Measurements from ENCODE around the gene RBCK1.
"Not testable (repeated sequence)": the region's sequence is repeated elsewhere in the genome, so short reads cannot be mapped to it uniquely, and the experiment has no call there.

Gene RBCK1

GRCh38 chr20:380763-381580 lies 27.1 kb upstream of the RBCK1 start:
- TF ChIP-seq CTCF (IDR thresholded peaks at IDR 0.05; ENCODE audit: low read depth, low read length) = no peak
- H3K4me3 ChIP-seq (ENCODE audit: low read depth, low read length) = peak overlapping the region; percentile 73

GRCh38 chr20:381581-382290 lies 26.4 kb upstream of the RBCK1 start:
- TF ChIP-seq CTCF (IDR thresholded peaks at IDR 0.05; ENCODE audit: low read depth, low read length) = no peak
- peak overlapping the region; percentile 73 for H3K4me3 ChIP-seq (ENCODE audit: low read depth, low read length)

GRCh38 chr20:382291-383115 lies 25.6 kb upstream of the RBCK1 start:
- TF ChIP-seq CTCF (IDR thresholded peaks at IDR 0.05; ENCODE audit: low read depth, low read length) = no peak
- H3K4me3 ChIP-seq (ENCODE audit: low read depth, low read length) = peak overlapping the region; percentile 73

GRCh38 chr20:383889-384288 lies 24.2 kb upstream of the RBCK1 start:
- TF ChIP-seq CTCF (IDR thresholded peaks at IDR 0.05; ENCODE audit: low read depth, low read length) = no peak
- H3K4me3 ChIP-seq (ENCODE audit: low read depth, low read length) = no peak overlapping the region

GRCh38 chr20:384723-385122 lies 23.4 kb upstream of the RBCK1 start:
- no peak for TF ChIP-seq CTCF (IDR thresholded peaks at IDR 0.05; ENCODE audit: low read depth, low read length)
- no peak overlapping the region for H3K4me3 ChIP-seq (ENCODE audit: low read depth, low read length)

GRCh38 chr20:385448-385847 lies 22.7 kb upstream of the RBCK1 start:
- no peak overlapping the region for H3K4me3 ChIP-seq (ENCODE audit: low read depth, low read length)
- TF ChIP-seq CTCF (IDR thresholded peaks at IDR 0.05; ENCODE audit: low read depth, low read length) = no peak

GRCh38 chr20:386634-387033 lies 21.5 kb upstream of the RBCK1 start:
- H3K4me3 ChIP-seq (ENCODE audit: low read depth, low read length) = not testable (repeated sequence)

Measured in WI38 (cell line).